Panc1 (cell line): Measurements from ENCODE around the gene LYPD6. TPM values are rescaled to one million over a fixed set of nuclear protein-coding genes. Genes with fewer than 3 reads are reported as not detected.

Experiments used
- ATAC-seq: fragments of 200-7000 bp; cut with Tn5 transposase; 2 replicates; pipeline ENCODE4 v1.9.1; 2020; ENCODE audit warnings: mild to moderate bottlenecking, moderate library complexity
- BruUV-seq: library from RNA; stranded (reverse); fragments of 400-500 nt; replicated peaks from 2 replicates; lab custom pipeline; 2021; lab: Mats Ljungman, UMichigan
- CTCF ChIA-PET: fragments of 300-600 bp; sonication (Branson Sonifier 250); formaldehyde crosslinking; loops from one replicate; lab custom pipeline; 2022; ENCODE audit warnings: antibody characterized with exemption; lab: Charles Lee
- POLR2A ChIA-PET: fragments of 300-600 bp; sonication (Branson Sonifier 250); formaldehyde crosslinking; loops from one replicate; lab custom pipeline; 2022; ENCODE audit warnings: antibody characterized with exemption; lab: Charles Lee
- DNase-seq: peaks from one replicate; pipeline ENCODE4 v3.0.0-alpha.2; 2010; ENCODE audit warnings: low read depth, low spot score
- H3K27ac ChIP-seq: 2 replicates; pipeline ENCODE4 v1.5.1; 2011; ENCODE audit warnings: mild to moderate bottlenecking, low read length, inconsistent platforms
- H3K27me3 ChIP-seq: fragments of 200-500 bp; sonication (Bioruptor generic); 2 replicates; pipeline ENCODE4 v1.6.0; 2014; ENCODE audit warnings: low read length, inconsistent platforms; ENCODE audit not compliant: control insufficient read depth, insufficient read depth
- H3K36me3 ChIP-seq: fragments of 200-500 bp; sonication (Bioruptor generic); 2 replicates; pipeline ENCODE4 v1.5.1; 2014; ENCODE audit warnings: inconsistent platforms, mild to moderate bottlenecking, low read length, moderate library complexity; ENCODE audit not compliant: control insufficient read depth, insufficient read depth
- H3K4me1 ChIP-seq: 2 replicates; pipeline ENCODE4 v1.5.1; 2011; ENCODE audit warnings: inconsistent platforms, mild to moderate bottlenecking, low read length, moderate library complexity; ENCODE audit not compliant: control insufficient read depth, insufficient read depth
- H3K4me3 ChIP-seq, 2 experiments: 2 replicates each; pipeline ENCODE4 v1.5.1; 2011 to 2012; ENCODE audit warnings: low read depth in 2 of 2, low read length in 2 of 2, mild to moderate bottlenecking in 2 of 2, inconsistent platforms in 1 of 2, moderate library complexity in 1 of 2
- H3K9me3 ChIP-seq: fragments of 200-500 bp; sonication (Bioruptor generic); 2 replicates; pipeline ENCODE4 v1.5.1; 2014; ENCODE audit warnings: low read depth, mild to moderate bottlenecking, inconsistent platforms, low read length, moderate library complexity; ENCODE audit not compliant: control insufficient read depth, insufficient read depth
- CTCF ChIP-seq: fragments of 450-650 bp; IDR thresholded peaks from 2 replicates; pipeline ENCODE4 v1.5.1; 2017; ENCODE audit warnings: mild to moderate bottlenecking
- POLR2AphosphoS5 ChIP-seq: IDR thresholded peaks from 2 replicates; pipeline ENCODE4 v1.6.1; 2012; ENCODE audit warnings: mild to moderate bottlenecking, low read depth, low read length, moderate library complexity
- REST ChIP-seq, 2 experiments: IDR thresholded peaks; 2 replicates each; pipeline ENCODE4 v1.6.1; 2011 to 2012; ENCODE audit warnings: low read depth in 2 of 2, control low read depth in 1 of 2, low read length in 1 of 2, mild to moderate bottlenecking in 1 of 2, moderate library complexity in 1 of 2; ENCODE audit not compliant: insufficient read depth in 1 of 2
- SIN3A ChIP-seq: IDR thresholded peaks from 2 replicates; pipeline ENCODE4 v1.6.1; 2012; ENCODE audit warnings: low read depth, mild to moderate bottlenecking, low read length, moderate library complexity, borderline replicate concordance; ENCODE audit not compliant: insufficient read depth
- TCF7L2 ChIP-seq: IDR thresholded peaks from 2 replicates; pipeline ENCODE4 v1.6.1; 2011; ENCODE audit warnings: mild to moderate bottlenecking, low read depth, low read length, inconsistent platforms
- in situ Hi-C: cut with HindIII; loops from 2 replicates; pipeline ENCODE4 v1.10.0; 2016; ENCODE audit warnings: low sequenced_read_pairs, low pct_unique_long_range_greater_than_20kb
- intact Hi-C: fragments of 100-400 bp; cut with micrococcal nuclease; formaldehyde crosslinking; loops from one replicate; pipeline ENCODE4 v1.10.0; 2022; ENCODE audit not compliant: unreplicated experiment
- total RNA-seq: library from RNA; stranded (reverse); gene quantifications from one replicate; pipeline ENCODE4 v1.2.1, GENCODE V29; 2021; ENCODE audit not compliant: unreplicated experiment

The LYPD6 gene
- total RNA-seq, 1 experiment from 2014 or later: 0.31 TPM

- intact Hi-C loops (loop anchor here (10.0 kb wide), 1 partner anchor 755 kb away; the partner anchor contains the start of gene EPC2), in situ Hi-C loops (no loop called here)
- ChIA-PET CTCF (no interaction called here), POLR2A (no interaction called here)
- Histone ChIP-seq H3K4me3 (no peak overlapping the region), H3K27me3 (no peaks in the 10 kb centered on the region), H3K9me3 (no peaks in the 10 kb centered on the region), H3K4me1 (no peaks in the 10 kb centered on the region), H3K36me3 (no peaks in the 10 kb centered on the region), H3K27ac (no peak overlapping the region)
- DNase-seq (no peak), ATAC-seq (no peak)
- TF ChIP-seq TCF7L2 (no peak), POLR2AphosphoS5 (no peak), REST (IDR thresholded peaks at IDR 0.05; ENCODE audit: insufficient read depth in 1 of 2, low read depth in 2 of 2, low read length in 1 of 2) (no peak), SIN3A (no peak), CTCF (no peak)
- no TSS peak for BruUV-seq
Measured at GRCh38 chr2:149399934-149400615, 69.7 kb downstream of the LYPD6 start.

GRCh38 chr2:149400997-149401396 lies 70.6 kb downstream of the LYPD6 start:
- BruUV-seq: no TSS peak
- POLR2A ChIA-PET: no interaction called here
- TF ChIP-seq POLR2AphosphoS5 (no peak), CTCF (no peak), SIN3A (no peak), TCF7L2 (no peak), REST (IDR thresholded peaks at IDR 0.05; ENCODE audit: insufficient read depth in 1 of 2, low read depth in 2 of 2, low read length in 1 of 2) (no peak)
- H3K27ac ChIP-seq: no peak overlapping the region
- in situ Hi-C loops: no loop called here
- no peaks in the 10 kb centered on the region for H3K27me3 ChIP-seq
- no peaks in the 10 kb centered on the region for H3K9me3 ChIP-seq
- no peak overlapping the region for H3K4me3 ChIP-seq
- H3K4me1 ChIP-seq: no peaks in the 10 kb centered on the region
- DNase-seq (no peak), ATAC-seq (no peak)
- H3K36me3 ChIP-seq: no peaks in the 10 kb centered on the region
- CTCF ChIA-PET: no interaction called here
- intact Hi-C loops: loop anchor here (10.0 kb wide), 1 partner anchor 756 kb away; the partner anchor contains the start of gene EPC2
